NCI-H128 (cell line): ENCODE measurements around the gene MTCH1.

ENCODE experiments used
- DNase-seq: peaks from one replicate; lab custom pipeline; 2025; ENCODE audit not compliant: unreplicated experiment; lab: John Stamatoyannopoulos, UW

The MTCH1 gene, protein sequence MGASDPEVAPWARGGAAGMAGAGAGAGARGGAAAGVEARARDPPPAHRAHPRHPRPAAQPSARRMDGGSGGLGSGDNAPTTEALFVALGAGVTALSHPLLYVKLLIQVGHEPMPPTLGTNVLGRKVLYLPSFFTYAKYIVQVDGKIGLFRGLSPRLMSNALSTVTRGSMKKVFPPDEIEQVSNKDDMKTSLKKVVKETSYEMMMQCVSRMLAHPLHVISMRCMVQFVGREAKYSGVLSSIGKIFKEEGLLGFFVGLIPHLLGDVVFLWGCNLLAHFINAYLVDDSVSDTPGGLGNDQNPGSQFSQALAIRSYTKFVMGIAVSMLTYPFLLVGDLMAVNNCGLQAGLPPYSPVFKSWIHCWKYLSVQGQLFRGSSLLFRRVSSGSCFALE

DNA sequence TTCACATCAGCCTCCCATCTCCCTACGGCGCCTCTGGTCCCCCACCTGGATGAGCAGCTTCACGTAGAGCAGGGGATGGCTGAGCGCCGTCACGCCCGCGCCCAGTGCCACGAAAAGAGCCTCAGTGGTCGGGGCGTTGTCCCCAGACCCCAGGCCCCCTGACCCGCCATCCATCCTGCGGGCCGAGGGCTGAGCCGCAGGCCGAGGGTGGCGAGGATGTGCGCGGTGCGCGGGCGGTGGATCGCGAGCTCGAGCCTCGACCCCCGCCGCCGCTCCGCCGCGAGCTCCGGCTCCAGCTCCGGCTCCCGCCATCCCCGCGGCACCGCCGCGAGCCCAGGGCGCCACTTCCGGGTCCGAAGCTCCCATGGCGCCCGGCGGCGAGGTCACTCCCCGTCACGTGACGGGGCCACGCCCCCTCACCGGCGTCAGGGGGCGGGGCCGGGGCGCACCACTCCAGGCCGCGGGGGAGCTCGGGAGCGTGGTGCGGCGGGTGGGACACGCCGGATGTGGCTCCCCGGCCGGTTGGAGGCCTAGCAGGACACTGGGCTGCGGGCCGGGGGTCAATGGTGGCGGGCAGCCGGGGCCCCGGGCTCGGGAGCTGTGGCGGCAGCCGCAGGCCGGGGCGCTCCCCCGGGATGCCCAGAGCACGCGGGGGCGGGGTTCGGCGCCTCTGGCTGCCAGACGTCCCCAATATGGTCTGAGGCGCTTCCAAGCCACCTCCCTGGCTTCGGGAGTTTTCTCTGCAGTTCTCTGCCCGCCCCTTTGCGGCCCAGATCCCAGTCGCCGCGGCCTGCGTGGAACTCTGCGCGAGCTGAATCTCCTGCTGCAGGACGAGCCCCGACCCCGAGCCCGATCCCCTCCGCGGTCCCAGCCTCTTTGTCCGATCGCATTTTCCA lies at the start of gene MTCH1:
MTCH1 (minus strand) TSS at position 389 of the 896 bp plus-strand sequence; CDS start at position 366, 23 bp downstream.
- peak; percentile 71 for DNase-seq

DNA sequence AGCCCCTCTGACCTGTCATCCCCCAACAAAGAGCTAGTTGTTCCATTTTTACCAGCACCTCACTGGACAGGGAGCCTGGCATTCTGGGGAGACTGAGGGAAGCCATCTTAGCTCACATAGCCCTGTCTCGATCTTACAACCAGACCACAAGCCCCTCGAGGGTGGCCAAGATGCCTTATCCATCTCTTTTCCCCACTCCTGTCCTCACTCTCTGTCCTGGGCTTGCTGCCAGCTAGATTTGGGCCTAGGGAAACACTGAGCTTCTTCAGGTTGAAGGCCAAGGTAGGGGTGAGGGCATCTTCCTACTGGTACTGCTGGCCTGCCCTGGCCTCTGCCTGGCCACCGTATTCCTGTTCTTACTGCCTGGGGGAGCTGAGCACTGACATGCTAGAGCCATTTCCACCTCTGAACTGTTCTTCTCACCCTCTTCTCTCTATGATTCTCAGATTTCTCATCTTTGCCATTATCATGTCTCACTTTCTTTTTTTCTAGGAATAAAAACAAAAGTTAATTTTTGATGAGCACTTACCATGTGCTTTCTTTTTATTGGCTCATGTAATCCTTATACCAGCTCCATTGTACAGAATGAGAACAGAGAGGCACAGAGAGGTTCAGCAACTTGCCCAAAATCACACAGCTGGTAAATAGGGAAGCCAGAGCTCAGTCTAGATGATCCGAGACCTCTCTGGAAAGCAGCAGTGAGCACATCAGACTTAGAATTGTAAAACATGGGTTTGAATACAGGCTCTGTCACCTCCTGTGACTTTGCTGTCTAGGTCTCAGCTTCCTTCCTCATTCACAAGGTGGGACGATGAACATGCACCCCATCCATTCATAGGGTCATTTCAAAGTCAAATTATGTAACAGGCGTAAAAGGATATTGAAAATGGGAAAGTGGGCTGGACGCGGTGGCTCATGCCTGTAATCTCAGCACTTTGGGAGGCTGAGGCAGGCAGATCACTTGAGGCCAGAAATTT lies 48.1 kb upstream of the MTCH1 start:
- DNase-seq: no peak

DNA sequence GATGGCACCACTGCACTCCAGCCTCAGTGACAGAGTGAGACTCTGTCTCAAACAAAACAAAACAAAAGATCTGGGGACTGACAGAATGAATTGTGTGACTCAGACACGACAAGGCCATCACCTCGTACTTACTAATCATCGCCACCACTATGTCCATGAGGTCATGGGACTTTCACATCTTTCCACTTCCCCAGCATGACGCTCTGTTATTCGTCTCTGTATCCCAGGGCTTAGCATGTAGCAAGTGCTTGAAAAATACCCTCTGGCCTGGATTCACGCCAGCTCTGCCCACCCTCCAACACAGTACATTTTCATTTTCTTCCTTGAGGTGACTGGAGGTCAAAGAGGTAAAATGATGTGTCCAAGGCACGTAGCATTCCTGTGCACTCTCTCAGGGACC lies 47.3 kb upstream of the MTCH1 start:
- no peak for DNase-seq

DNA sequence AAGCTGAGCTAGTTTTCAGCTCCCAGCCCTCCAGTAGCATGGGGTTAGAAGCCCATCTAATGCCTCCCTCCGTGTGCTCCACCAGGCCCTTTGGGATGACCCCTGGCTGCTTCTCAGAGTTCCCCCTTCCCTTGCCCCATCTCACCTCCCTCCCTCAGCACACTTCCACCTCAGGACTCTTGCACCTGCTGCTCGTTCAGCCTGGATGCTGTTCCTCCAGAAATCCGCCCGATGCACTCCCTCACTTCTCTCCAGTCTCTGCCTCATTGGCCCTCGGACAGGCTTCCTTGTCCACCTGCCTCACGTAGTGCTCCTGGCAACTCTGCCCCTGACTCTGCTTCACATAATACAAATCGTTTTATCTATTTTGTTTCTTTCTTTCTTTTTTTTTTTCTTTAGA lies 46.2 kb upstream of the MTCH1 start:
- DNase-seq: no peak

DNA sequence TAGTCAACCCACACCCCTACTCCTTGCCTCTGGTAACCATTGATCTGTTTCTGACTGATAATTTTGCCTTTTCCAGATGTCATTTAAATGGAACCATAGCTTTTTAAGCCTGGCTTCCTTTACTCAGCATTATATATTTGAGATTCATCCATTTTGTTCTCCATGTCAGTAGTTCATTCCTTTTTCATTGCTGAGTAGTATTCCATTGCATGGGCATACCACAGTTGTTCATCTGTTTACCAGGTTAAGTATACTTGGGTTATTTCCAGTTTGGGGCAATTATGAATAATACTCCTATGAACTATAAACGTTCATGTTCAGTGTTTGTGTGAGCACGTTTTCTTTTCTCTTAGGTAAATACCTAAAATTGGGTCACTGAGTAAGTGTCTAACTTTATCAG lies 44.6 kb upstream of the MTCH1 start:
- DNase-seq: no peak

DNA sequence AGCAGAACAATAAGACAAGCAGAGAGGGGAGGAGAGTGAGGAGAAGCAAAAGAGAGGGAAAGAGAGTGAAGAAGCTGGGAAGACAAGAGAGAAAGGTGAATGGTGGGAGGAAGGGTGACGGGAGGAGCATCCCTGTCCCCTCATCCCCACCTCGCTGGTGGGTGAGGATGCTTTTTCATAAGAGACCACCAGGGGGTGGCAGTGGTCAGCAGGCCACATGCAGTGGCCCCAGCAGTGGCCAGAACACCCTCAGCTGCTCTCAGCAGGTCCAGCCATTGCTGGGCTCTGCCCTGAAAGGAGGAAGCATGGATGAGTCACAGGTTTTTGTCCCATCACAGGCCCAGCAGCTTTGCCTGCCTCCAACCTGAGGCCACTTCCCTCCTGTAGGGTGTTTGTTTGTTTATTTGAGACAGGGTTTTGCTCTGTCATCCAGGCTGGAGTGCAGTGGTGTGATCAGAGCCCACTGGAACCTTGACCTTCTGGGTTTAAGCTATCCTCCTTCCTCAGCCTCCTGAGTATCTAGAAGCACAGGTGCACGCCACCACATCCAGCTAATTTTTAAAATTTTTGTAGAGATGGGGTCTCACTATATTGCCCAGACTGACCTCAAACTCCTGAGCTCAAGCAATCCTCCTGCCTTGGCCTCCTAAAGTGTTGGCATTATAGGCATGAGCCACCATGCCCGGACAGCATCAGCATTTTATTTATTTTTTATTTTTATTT lies 43.4 kb upstream of the MTCH1 start:
- no peak for DNase-seq

DNA sequence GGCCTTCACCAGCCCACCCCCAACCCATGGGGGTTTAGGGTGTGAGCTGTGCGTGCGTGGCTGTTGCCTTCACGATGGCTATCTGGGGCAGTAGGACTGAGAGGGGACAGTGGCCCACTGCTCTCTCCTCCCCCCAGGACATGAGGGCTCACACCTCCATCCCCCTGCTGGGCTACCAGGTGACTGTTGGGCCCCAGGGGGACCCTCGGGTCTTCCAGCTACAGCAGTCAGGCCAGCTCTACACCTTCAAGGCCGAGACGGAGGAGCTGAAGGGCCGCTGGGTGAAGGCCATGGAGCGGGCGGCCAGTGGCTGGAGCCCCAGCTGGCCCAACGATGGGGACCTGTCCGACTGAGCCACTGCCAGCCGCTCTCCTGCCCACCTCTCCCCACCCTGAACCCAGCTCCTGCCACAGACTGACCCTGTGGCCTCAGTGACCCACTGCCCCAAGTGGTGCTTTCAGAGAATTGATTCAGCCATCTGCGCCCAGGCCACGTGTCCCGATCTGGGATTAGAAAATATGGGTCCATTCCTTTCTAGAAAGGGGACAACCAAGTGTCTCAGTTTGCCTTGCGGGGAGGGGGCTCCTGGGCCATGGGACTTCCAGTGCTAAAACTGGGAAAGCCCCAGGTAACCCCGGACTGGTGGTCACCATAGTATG lies 41.9 kb upstream of the MTCH1 start:
- no peak for DNase-seq

DNA sequence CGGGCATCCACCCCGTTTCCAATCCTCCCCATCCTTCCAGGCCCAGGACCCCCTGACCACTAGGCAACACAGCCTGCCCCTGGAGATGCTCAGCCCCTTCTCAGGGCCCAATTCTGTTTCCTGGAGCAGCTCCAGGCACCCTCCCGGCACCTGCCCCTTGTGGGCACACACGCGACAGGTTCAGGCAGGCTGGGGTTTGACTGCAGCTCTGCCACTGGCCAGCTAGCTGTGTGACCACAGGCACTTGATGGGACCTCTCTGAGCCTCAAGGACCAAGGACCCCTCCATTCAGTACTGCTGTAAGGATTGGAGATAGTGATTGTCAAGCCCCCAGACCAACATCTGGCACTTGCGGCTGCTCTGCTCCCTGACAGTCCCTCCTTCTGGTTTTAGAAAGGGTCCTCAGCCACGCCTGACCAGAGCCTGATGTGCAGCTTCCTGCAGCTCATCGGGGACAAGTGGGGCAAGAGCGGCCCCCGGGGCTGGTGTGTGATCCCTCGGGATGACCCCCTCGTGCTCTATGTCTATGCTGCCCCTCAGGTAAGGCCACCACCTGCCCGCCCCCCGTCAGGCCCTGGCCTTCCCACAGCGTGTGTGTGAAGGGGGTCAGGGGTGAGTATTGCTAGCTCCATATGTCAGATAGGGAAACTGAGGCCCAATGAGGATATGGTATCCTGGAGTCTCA lies 41.2 kb upstream of the MTCH1 start:
- no peak for DNase-seq

DNA sequence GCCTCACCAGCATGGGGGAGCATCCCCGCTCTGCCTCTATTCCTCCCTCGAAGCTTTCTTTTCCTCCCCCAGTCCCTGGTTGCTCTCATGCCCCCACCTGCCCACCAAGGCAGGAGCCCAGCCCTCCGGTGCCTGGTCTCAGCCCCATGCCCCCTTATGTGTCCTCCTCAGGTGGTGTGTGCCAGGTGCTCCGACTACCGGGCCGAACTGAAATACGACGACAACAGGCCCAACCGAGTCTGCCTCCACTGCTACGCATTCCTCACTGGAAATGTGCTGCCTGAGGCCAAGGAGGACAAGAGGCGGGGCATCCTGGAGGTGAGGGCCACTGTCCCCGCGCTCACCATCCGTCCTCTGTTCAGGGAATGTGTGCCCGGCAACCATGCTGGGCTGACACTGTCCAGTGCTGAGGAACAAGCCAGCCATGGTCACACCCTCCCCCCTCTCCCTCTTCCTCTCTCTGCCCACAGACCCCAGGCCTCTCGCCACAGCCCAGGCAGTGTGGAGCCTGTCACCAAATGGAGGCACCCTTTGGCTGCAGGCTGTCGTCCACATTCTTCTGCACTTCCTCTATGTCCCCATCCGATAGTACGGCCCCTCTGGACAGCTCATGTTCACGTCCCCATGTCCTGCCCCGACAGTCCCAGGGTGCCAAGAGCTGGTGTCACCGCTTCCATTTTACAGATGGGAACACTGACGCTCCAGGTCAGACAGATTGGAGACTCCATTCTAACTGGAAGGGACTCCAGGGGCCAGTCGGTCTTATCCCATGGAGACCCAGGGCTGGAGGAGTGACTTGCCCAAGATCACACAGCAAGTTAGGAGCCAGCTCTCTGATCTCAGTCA lies 39.8 kb upstream of the MTCH1 start:
- DNase-seq: no peak

DNA sequence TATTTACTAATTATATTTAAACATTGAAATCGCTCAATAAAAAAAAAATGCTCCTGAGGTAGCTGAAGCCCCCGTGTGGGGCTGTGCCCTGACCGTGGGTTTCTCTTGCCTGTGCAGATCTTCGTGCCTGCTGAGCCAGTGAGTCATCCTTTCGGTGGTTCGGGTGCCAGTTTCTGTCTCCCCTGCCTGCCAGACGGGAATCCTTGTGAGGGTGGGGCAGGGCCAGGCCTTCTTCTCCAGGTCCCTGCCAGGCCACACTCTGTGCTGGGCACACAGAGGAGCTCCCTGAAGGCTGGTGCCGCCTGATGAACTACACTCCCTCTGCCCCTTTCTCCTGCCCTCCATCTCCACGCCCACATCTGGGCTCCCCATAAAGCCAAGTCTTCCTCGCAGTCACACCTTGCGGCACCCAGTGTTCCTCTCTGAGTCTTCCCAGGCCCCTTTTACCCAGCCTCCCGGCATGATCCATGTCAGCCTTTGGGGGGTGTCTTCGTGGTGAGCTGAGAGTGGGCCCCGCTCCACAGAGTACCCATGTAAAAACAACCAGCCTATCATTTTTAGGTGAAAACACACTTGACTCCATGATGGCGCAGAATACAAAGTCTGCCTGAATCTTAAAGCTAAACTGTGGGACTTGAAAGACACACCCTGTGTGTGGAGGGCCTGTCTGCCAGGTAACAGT lies 38.8 kb upstream of the MTCH1 start:
- DNase-seq: no peak

DNA sequence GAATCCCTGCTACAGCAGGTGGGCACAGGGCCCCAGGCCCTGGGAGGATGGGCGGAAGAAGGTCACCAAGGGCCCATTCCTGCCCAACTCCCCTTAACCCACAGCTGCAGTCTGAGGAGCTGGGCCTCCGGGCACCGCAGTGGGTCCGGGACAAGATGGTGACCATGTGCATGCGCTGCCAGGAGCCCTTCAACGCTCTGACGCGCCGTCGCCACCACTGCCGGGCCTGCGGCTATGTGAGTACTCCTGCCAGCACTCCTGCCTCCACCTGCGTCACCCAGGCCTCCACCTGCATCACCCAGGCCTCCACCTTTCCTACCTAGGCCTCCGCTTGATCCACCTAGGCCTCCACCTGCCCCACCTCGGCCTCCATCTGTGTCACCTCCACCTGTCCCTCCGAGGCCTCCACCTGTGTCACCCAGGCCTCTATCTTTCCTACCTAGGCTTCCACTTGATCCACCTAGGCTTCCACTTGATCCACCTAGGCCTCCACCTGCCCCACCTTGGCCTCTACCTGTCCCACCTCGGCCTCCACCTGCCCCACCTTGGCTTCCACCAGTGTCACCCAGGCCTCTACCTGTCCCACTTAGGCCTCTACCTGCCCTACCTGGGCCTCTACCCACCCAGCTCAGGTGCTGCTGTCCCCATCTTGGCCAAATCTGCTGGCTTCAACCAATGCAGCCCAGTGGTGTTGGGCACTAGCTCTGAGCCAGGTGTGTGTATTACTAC lies 36.3 kb upstream of the MTCH1 start:
- DNase-seq: no peak

DNA sequence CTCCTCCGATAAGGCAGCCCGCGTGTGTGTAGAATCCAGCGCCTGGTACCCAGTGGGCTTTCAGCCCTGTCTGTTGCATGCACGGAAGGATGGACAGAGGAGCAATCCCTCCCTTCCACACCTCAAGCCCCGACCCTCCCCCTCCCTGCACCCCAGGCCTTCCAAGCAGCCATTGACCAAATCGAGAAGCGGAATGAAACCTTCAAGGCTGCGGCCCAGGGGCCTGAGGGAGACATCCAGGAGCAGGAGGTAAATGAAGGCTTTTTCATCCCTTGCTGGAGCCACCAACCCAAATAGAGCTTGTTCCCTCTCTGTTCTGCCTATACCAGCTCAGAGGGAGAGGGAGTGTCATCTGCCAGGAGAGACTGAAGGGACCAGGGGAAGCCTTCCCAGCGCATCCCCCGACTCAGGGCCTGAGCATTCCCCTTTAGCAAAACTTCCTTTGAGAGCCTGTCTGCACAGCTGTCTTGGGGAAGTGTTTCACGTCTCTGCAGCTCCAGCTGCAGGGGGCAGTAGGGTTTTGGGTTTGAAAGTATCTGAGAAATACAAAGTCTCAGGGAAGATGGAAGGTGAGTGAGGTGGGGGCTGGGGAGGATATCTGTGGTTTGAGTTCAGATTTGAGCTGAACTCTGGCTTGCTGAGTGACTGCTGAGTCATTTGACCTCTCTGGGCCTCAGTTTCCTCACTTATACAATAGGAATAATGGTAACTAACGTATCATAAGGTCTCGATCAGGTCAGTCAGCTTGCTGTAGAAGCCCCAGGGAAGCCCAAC lies 35.5 kb upstream of the MTCH1 start:
- no peak for DNase-seq

DNA sequence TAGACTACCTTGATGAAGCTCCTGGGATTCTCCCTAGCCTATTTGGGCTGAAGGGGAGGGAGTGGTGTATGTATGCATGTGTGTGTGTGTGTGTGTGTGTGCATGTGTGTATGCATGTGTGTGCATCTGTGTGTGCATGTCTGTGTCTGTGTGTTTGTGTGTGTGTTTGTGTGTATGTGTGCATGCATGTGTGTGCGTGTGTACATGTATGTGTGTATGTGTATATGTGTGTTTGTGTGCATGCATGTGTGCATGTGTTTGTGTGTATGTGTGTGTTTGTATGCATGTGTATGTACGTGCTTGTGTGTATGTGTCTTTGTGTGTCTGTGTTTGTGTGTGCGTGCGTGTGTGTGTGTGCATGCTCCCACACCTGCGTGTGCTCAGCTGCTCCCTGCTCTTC lies 34.8 kb upstream of the MTCH1 start:
- no peak for DNase-seq

DNA sequence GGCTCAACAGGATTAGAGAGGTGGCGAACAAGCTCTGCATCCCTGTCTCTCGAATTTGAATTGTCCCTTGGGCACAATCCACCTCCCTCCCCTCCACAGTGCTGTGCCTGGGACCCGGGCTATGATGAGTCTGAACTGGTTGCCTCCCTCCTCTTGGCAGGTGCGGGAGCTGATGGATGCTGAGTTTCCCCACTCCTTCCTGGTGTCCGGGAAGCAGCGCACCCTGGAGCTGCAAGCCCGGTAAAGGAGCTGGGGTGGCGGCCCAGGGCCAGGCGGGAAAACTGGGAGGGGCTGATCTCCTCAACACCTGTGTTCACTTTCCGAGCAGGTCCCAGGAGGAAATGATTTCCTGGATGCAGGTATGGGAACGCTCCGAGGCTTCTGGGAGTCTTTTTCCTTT lies 34.4 kb upstream of the MTCH1 start:
- DNase-seq: no peak

DNA sequence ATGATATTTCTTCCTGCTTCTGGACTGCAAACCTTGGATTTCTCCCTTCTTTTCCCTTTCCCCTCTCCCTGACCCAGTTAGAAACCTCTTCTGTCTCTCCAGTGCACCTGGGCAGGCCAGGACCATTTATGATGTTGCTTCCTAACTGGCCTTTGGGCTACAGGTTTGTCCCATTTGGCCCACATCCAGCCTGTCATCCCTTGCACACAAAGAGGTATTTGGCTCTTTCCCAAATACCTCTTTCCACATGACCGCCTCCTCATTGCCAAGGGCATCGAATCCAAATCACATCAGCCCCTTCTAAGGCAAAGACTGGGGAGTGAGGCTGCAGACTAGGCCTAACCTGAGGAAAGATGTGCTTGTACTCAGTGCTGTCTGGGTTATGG lies 33.1 kb upstream of the MTCH1 start:
- DNase-seq: peak; percentile 25
